Measurements from ENCODE around the gene CHTF8.
"Not testable (repeated sequence)": the region's sequence is repeated elsewhere in the genome, so short reads cannot be mapped to it uniquely, and the experiment has no call there.

CHTF8 gene

GRCh38 chr16:69138608-69139007, 6.2 kb upstream of the CHTF8 start:
- DNase-seq (ENCODE audit: low read depth), result no peak

GRCh38 chr16:69133373-69133954, 1.1 kb upstream of the CHTF8 start:
- DNase-seq (ENCODE audit: low read depth), result no peak

GRCh38 chr16:69131839-69132423, 457 bp downstream of the CHTF8 start:
- DNase-seq (ENCODE audit: low read depth), result peak; percentile 40

GRCh38 chr16:69131167-69131838, 1.1 kb downstream of the CHTF8 start:
- no peak for DNase-seq (ENCODE audit: low read depth)

- no peak for DNase-seq (ENCODE audit: low read depth)
These were observed 1.9 kb downstream of the CHTF8 start for GRCh38 chr16:69130461-69130860.

GRCh38 chr16:69127966-69128510, 4.3 kb downstream of the CHTF8 start:
- DNase-seq (ENCODE audit: low read depth), result no peak

GRCh38 chr16:69126801-69127200, 5.6 kb downstream of the CHTF8 start:
- DNase-seq (ENCODE audit: low read depth), result not testable (repeated sequence)

- DNase-seq (ENCODE audit: low read depth), result no peak
These were observed 6.2 kb downstream of the CHTF8 start for GRCh38 chr16:69126221-69126620.

- not testable (repeated sequence) for DNase-seq (ENCODE audit: low read depth)
These were observed 7.4 kb downstream of the CHTF8 start for GRCh38 chr16:69124961-69125360.

- DNase-seq (ENCODE audit: low read depth), result not testable (repeated sequence)
These were observed 8.0 kb downstream of the CHTF8 start for GRCh38 chr16:69124406-69124805.

- DNase-seq (ENCODE audit: low read depth), result peak; percentile 49
These were observed 8.5 kb downstream of the CHTF8 start for GRCh38 chr16:69123910-69124309.

GRCh38 chr16:69120096-69120664, 12.2 kb downstream of the CHTF8 start:
- no peak for DNase-seq (ENCODE audit: low read depth)

GRCh38 chr16:69119536-69119935, 12.9 kb downstream of the CHTF8 start:
- no peak for DNase-seq (ENCODE audit: low read depth)

GRCh38 chr16:69118994-69119393, 13.4 kb downstream of the CHTF8 start:
- no peak for DNase-seq (ENCODE audit: low read depth)

- DNase-seq (ENCODE audit: low read depth), result no peak
These were observed 13.9 kb downstream of the CHTF8 start for GRCh38 chr16:69118468-69118867.

- no peak for DNase-seq (ENCODE audit: low read depth)
These were observed 15.5 kb downstream of the CHTF8 start for GRCh38 chr16:69116906-69117305.

GRCh38 chr16:69116256-69116875, 16.0 kb downstream of the CHTF8 start:
- no peak for DNase-seq (ENCODE audit: low read depth)

GRCh38 chr16:69115837-69116236, 16.6 kb downstream of the CHTF8 start:
- DNase-seq (ENCODE audit: low read depth), result no peak

GRCh38 chr16:69115361-69115760, 17.0 kb downstream of the CHTF8 start:
- no peak for DNase-seq (ENCODE audit: low read depth)

- DNase-seq (ENCODE audit: low read depth), result no peak
These were observed 17.4 kb downstream of the CHTF8 start for GRCh38 chr16:69114976-69115355.

- no peak for DNase-seq (ENCODE audit: low read depth)
These were observed 17.9 kb downstream of the CHTF8 start for GRCh38 chr16:69114346-69114975.

- DNase-seq (ENCODE audit: low read depth), result no peak
These were observed 19.2 kb downstream of the CHTF8 start for GRCh38 chr16:69113216-69113615.

Measured in HS-5 (cell line).